NT2/D1 (cell line): Measurements from ENCODE around the gene KCNJ4.

Experiments used
- SUZ12 ChIP-seq: IDR thresholded peaks from 2 replicates; pipeline ENCODE4 v1.6.1; 2011; ENCODE audit not compliant: insufficient read length, insufficient read depth; ENCODE audit errors: extremely low read depth
- ZNF274 ChIP-seq: IDR thresholded peaks from 2 replicates; pipeline ENCODE4 v1.6.1; 2011; ENCODE audit warnings: mild to moderate bottlenecking, low read depth, low read length

GRCh38 chr22:38401336-38402084 lies 53.5 kb downstream of the KCNJ4 start:
- TF ChIP-seq ZNF274 (no peak), SUZ12 (no peak)
